GM12865 (cell line): ENCODE data around the gene ZNF554.
"Not testable (repeated sequence)": the region's sequence is repeated elsewhere in the genome, so short reads cannot be mapped to it uniquely, and the experiment has no call there.

Experiments used
- DNase-seq: peaks from one replicate; pipeline ENCODE4 v3.0.0; 2010; ENCODE audit warnings: low read depth
- H3K4me3 ChIP-seq: 2 replicates; pipeline ENCODE4 v1.5.1; 2011; ENCODE audit warnings: mild to moderate bottlenecking, low read depth, low read length, control low read depth
- TF ChIP-seq, protein P1 (sequence below): IDR thresholded peaks from 2 replicates; pipeline ENCODE4 v1.5.1; 2011; ENCODE audit warnings: low read length, control low read depth, low read depth, inconsistent platforms; ENCODE audit not compliant: insufficient read depth; ENCODE audit errors: missing control alignments

ZNF554 gene

DNA sequence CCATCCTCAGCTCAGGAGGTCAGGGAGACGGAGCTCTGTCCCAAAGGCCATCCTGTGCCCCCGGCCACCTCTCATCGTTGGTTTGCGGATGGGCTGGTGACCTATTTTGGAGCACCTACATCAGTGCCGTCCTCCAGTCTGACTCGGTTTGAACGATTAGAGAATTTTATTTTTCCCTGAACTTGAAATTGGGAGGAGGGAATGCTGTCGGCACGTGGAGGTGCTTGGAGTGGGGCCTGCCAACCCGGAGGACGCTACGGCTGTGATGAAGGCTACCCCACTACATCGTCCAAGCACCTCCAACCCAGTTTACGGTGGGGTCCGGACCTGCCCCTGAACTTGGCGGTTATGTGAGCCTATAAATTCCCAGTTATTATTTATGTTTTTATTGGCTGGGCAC is 3.0 kb upstream of the ZNF554 start:
- no peak for DNase-seq
- TF ChIP-seq, protein P1, sequence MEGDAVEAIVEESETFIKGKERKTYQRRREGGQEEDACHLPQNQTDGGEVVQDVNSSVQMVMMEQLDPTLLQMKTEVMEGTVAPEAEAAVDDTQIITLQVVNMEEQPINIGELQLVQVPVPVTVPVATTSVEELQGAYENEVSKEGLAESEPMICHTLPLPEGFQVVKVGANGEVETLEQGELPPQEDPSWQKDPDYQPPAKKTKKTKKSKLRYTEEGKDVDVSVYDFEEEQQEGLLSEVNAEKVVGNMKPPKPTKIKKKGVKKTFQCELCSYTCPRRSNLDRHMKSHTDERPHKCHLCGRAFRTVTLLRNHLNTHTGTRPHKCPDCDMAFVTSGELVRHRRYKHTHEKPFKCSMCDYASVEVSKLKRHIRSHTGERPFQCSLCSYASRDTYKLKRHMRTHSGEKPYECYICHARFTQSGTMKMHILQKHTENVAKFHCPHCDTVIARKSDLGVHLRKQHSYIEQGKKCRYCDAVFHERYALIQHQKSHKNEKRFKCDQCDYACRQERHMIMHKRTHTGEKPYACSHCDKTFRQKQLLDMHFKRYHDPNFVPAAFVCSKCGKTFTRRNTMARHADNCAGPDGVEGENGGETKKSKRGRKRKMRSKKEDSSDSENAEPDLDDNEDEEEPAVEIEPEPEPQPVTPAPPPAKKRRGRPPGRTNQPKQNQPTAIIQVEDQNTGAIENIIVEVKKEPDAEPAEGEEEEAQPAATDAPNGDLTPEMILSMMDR, result no peak
- H3K4me3 ChIP-seq, result no peak overlapping the region

DNA sequence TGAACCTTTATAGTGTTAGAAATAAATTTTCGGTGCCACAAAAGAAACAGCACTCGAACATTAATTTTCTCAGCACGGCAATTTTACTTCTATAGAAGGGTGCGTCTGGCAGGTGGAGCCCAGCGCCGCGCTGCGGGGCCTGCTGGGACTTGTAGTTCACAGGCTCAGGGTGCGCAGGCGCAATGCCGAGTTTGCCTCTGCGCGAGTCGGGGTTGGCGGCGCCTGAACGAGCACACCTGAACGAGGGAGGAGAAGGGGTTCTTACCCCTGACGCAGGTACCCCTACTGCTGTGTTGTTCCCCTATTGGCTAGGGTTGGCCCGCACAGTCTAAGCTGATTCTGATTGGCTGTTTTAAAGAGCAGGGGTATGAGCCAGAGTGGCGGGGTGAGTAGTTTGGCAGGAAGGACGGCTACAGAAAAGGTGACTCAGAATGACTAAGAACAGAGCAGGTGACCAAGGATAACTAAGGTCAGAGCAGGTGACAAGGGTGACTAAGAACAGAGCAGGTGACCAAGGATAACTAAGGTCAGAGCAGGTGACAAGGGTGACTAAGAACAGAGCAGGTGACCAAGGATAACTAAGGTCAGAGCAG is 2.3 kb upstream of the ZNF554 start:
- H3K4me3 ChIP-seq, DNase-seq: not testable (repeated sequence)

DNA sequence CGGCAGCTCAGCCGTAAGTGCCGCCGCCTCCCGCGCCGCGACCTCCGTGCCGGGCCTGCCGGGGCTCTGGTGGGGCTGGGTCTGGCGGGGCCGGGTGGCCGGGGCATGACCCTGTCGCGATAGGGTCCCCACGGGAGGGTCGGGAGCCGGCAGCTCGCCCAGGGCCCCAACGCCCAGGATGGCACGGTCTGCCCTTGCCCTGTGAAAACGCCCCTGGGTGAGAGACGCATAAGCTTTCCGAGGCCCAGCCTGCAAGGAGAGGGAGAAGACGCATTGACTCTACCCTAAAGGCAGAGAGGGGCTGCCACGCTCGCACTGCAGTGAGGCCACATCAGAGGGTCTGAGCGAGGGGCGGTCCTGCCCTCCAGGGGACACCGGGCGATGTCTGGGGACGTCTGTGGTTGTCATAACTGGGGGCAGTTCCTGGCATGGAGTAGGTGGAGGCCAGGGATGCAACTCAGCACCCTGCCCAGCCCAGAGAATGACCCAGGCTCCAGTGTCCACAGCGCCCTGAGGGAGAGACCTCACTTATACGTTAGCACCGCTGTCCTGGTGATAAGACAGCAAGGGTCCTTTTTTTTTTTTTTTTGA is 539 bp downstream of the ZNF554 start:
- TF ChIP-seq, protein P1, result no peak
- H3K4me3 ChIP-seq, result peak overlapping the region; percentile 76
- no peak for DNase-seq

DNA sequence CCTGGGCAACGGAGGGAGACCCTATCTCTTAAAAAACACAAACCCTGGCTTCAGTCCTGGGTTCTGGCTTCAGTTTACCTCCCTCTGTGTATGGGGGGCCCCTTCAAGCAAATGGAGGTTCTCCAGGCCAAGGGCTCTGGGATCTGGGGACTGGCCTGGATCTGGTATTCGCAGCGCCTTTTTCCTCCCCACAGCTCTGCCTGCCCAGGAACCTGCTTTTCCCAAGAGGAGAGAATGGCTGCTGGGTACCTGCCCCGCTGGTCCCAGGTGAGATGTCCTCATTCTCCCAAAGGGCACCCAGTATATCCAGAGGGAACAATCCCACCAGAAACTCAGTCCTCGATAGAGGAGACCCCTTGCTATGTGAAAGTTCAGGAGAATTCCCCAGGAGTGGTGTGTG is 3.2 kb downstream of the ZNF554 start:
- TF ChIP-seq, protein P1, result no peak
- no peak overlapping the region for H3K4me3 ChIP-seq
- DNase-seq, result no peak

DNA sequence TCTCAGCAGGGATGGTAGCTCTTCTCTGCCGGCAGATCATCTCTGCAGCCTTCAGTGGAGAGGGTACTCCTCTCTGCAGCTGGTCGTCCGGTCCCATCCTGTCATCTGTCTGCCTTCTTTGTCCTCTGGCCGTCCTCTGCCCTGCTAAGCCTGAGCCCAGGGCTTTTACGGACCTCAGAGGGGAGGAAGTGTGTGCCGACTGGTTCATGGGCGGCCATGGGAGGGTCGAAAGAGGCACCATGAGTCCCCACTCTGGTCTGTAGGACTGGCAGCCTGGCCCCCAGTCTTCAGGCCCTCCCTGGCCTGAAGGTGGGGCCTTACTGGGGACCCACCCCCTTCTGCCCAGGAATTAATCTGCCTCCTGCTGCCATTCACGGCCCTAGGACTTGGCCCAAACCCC is 4.0 kb downstream of the ZNF554 start:
- TF ChIP-seq, protein P1, result no peak
- H3K4me3 ChIP-seq, result no peak overlapping the region
- no peak for DNase-seq

DNA sequence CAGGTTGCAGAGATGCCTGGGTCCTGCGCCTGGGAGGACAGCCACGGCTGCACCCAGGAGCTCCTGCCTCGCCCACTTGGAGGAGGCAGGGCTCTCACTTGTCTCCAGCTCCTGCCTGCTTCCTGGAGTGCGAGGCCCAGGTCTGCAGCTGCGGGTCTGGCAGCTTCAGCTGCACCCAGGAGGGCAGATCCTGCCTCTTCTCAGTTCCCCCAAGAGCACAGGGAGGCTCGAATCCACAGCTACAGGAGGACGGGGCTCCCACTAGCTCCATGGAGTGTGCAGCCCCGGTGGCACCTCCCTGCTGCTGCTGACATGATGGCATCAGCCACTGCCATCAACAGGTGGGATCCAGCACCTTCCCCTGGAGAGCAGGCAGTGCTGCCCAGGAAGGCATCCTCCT is 4.5 kb downstream of the ZNF554 start:
- TF ChIP-seq, protein P1, result no peak
- no peak overlapping the region for H3K4me3 ChIP-seq
- DNase-seq, result no peak

DNA sequence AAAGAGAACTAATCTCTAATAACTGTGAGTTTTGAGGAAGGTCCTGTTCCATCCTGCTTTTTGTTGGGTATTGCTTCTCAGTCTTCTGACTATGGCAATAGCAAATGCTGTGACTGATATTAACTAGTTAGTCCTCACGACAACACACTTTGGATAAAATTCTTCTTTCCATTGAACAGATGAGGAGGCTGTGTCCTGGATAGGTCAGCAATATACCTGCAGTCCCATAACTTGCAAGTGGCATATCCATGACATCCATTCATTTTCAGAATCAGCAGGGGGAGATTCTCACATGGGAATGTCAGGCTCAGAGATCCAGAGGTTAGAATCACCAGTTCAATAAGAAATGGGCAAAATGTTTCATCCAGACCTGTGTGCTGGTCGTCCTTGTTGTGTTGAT is 7.4 kb downstream of the ZNF554 start:
- TF ChIP-seq, protein P1, result no peak
- no peak for DNase-seq
- no peak overlapping the region for H3K4me3 ChIP-seq
